GM18519 (cell line): ENCODE measurements around the gene RBM47.
"Not testable (repeated sequence)": the region's sequence is repeated elsewhere in the genome, so short reads cannot be mapped to it uniquely, and the experiment has no call there.

Experiments
- ATAC-seq: cut with Tn5 transposase; IDR thresholded peaks from one replicate; pipeline ENCODE4 v1.9.1; 2021; ENCODE audit warnings: mild to moderate bottlenecking, moderate library complexity; ENCODE audit not compliant: unreplicated experiment, low FRiP score

The RBM47 gene

DNA sequence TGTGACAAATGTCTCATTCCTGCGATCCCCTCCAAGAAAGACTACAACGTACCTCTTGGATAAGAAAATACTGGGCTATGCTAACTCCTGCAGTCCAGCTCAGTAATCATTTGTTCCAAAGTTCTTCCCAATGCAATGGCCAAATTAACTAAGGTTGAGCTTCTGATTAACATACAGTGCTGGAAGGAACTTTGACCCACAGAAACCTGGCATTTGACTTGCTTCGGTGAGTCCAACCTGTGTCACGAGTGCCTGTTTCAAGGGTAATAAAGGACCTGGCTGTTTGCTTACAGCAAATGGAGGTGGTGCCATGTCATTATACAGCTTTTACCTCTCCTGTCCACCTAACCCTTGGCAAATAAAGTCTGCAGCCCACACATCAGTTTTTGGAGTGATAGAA is 83.2 kb downstream of the RBM47 start:
- no peak for ATAC-seq

DNA sequence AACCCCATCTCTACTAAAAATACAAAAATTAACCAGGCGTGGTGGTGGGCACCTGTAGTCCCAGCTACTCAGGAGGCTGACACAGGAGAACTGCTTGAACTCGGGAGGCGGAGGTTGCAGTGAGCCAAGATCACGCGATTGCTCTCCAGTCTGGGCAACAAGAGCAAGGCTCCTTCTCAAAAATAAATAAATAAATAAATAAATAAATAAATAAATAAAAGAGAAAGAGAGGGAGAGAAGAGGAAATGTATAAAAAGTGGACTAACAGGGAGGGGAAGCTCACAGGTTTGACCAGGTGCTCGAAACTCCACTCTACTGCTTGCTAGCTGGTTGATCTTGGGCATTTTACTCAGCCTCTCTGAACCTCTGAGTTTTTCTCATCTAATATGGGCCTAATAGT is 84.2 kb downstream of the RBM47 start:
- ATAC-seq, result not testable (repeated sequence)

DNA sequence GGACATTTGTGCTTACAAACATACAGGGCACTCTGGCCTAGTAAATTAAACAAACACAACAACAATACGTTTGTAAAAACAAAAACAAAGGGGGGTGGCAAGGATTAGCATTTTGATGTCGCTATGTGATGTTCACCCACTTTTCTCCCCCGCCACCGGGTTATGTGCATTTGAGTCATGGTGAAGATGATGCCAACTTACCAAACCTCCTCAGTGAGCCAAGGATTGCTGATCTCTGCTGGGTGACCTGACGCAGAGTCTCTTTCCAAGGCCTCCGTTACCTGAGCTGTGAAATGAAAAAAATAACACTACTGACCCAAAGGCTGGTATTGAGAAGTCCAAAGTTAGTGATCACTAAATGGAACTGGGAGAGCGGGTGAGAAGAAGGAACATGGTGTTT is 85.4 kb downstream of the RBM47 start:
- no peak for ATAC-seq

DNA sequence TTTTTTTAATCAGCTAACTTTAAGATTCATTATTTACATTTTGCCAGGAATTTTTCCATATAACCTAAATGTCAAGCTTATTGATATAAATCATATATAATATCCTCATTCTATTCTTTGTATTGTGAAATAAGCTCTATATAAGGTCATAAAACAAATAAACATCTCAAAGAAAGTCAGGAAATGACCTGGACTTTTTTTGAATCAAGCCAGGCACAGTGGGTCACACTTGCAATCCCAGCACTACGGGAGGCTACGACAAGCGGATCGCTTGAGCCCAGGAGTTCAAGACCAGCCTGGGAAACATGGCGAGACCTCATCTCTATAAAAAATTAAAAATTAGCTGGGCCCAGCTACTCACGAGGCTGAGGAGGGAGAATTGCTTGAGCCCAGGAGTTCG is 88.9 kb downstream of the RBM47 start:
- ATAC-seq, result no peak

DNA sequence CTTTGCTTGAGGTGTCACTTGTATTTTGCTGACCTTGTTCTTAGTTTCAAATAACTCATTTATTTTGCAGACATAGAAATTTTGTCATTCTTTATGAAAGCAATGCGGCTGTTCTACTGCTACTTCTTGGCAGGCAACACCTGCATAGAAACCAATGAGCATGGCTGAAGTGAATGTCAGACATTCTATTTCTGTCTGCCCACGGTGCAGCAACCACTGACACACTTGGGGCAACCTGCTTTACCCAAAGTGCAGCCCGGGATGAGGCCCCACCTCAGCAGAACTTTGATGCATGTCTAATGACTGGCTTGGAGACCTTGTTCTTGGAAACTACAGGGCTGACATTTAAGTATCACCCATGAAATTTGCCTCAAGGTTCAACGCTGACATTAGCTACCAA is 93.6 kb downstream of the RBM47 start:
- ATAC-seq, result no peak

DNA sequence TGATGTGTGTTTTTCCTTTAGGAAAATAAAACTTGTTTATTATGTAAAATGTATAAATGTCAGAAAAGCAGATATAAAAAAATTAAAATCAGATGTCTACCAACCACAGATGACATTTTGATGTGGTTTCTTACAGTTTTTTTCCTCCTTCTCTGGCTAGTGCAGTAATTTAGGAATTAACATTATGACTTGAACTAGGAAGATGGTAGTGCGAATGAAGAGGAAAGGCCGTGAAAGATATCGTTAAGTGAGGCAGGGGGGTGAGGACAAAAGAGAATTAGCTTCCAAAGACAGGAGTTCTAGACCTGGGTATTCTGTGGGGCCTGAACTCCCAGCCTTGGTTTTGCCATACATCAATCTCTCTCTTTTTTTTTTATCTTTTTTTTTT is 98.0 kb downstream of the RBM47 start:
- ATAC-seq, result no peak

DNA sequence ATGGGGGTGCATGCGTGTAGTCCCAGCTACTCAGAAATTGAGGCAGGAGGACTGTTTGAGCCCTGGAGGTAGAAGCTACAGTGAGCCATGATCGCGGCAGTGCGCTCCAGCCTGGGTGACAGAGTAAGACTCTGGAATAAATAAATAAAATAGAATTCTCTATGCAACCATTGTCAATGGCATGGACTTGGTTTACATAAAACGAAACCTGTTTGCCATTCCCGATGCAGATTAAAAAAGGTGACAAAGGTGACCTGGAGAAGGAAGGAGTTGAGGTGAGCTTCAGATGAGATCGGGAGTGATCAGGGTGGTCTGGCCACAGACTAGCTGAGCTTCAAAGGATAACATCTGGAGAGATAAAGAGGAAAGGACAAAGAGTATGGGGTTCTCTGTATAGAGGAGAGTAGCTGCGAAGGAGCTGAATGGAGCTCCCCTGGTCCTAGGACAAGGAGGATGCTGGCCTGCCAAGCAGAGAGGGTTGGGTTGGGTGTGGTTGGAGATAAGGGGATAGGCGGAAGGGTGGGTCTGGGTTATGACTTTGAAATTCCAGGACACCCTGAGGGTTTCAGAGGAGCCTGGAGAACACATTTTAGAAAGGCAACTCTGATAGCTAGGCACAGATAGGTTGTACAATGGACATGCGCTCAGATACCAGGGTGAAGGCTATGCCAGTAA is 98.6 kb downstream of the RBM47 start:
- no peak for ATAC-seq

DNA sequence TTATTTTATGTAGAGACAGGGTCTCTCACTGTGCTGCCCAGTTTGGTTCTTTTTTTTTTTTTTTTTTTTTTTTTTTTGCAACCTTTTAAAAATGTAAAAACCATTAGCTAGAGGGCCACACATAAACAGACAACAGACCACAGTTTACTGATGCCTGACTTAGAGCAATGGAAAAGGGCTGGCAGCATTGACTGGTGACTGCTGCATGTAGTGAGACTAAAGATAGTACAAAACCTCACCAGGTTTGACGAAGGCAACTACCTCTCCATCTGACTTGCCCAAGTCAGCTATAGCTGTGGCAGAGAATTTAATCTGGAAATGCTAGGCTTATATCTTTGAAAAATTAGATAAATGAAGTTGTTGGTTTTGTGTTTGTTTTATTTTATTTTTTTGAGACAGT is 102.9 kb downstream of the RBM47 start:
- ATAC-seq, result no peak

DNA sequence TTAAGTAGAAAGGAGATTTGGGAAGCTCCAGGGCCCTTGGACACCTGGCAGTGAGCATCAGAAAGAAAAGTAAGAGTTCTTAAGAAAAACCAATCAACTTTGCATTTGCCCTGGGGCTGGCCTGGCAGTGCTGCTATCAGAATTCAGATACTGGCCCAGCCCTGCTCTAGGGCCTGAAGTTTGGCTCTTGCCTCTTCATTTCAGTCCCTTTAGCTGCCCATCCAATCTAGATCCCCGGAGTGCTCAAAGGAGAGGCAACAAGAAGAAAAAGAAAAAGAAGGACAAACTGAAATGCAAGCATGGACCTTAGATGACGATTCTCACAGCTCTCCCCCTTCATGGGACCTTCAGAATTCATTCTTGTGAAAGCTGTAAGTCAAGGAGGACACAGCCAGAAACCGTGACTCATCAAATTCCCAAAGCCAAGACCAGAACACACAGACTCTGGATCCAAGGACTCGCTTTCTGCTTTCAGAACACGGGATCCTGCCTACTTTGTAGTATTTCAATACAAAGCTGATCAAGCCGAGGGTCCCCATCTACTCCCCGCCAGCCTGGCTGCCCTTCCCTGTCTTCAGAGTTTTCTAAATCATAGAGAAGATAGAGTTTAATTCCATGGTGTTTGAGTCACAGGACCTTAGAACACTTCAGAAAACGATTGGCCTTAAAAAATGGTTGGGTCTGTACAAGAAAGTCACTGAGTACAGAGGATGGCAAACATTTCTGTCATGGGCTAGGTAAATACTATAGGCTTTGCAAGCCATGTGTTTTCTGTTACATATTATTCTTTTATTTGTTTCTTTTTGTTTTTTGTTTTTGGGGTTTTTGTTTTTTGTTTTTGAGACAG is 103.7 kb downstream of the RBM47 start:
- no peak for ATAC-seq

DNA sequence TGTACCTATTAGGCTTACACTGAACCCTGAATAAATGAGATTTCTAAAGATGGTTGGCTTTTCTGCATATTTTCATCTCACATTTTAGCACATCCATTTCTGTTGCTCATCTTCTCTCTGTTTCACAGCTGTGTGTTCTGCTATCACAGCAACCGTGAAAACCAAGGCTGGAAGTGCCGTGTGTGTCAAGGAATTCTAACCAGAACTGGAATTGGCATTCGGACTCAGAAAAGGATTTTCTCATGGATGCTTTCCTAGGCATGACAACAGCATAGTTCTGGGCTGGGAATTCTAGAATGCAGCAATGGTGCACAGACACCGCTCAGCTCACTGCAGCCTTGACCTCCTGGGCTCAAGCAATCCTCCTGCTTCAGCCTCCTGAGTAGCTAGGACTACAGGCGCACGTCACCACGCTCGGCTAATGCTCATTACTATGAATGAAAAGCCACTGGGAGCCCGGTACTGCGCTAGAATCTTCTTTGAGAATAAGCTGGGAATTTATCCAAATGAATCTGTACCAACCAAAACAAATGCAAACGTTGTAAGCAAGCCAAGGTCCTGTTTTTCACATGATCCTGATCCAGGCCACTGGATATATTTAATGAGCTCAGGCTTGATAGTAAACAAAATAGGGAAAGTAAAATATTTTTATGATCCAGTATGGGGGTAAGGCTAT is 105.2 kb downstream of the RBM47 start:
- no peak for ATAC-seq

DNA sequence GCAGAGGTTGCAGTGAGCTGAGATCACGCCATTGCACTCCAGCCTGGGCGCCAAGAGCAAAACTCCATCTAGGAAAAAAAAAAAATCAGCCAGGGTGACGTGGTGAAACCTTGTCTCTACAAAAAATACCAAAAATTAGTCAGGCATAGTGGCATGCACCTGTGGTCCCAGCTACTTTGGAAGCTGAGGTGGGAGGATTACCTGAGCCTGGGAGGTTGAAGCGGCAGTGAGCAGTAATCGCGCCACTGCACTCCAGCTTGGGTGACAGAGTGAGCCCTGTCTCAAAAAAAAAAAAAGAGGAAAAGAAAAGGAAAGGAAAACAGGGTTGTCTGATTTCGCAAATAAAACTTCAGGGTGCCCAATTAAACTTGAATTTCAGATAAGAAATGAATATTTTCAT is 106.1 kb downstream of the RBM47 start:
- ATAC-seq, result no peak

DNA sequence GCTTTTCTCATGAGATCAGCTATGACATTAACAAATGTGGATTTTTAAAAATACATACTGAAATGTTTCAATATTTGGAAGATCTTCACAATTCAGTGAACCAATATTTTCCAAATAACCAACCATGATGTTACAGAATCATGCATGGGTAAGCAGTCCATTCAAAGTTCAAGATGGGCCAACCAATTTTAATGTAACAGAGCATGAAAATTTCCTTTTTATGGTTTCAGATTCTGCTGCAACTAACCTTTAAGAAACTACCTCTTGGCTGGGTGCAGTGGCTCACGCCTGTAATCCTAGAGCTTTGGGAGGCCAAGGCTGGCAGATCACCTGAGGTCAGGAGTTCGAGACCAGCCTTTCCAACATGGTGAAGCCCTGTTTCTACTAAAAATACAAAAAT is 107.7 kb downstream of the RBM47 start:
- no peak for ATAC-seq

DNA sequence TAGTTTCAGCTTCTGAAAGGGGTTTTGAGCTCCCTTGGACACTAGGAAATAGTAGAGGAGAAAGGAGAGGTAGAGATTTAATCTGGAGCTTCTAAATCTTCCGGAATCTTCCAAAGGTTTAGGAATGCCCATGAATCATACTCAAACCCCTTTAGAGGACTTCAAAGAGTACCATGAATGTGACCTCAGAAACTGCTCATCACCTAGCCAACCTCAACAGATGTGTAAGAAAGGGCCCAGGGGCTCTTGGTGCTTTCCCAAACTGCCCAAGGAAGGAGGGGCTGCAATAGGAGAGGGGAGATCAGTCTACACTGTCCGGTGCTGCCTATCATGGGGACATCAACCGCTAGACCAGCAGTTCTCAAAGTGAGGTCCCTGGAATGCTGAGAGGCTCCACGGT is 109.1 kb downstream of the RBM47 start:
- no peak for ATAC-seq

DNA sequence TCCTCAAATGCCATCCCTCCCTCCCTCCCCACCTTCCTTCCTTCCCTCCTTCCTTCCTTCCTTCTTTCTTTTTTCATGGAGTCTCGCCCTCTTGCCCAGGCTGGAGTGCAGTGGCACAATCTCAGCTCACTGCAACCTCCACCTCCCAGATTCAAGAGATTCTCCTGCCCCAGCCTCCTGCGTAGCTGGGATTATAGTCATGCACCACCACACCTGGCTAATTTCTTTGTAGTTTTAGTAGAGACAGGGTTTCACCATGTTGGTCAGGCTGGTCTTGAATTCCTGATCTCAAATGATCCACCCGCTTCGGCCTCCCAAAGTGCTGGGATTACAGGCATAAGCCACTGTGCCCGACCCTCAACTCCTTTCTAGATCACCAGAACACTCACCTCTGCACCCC is 112.6 kb downstream of the RBM47 start:
- ATAC-seq, result not testable (repeated sequence)

DNA sequence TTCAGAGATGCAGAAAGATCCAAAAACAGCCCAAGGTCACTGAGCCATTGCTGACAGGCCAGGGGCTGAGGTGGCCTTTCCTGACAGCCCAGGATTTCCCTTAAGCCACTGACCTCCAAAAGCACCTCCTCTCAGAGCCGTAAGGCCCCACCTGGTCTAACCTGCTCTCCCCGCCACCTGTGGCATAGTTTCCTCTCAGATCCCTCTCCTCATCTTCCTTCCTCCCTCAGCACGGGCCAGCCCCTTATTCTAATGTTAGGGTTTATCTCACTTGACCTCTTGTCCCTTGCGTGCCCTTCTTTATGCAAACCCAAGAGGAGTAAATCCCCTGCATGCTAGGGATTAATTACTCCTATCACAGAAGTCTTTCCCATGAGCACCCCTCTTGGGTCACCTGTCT is 113.0 kb downstream of the RBM47 start:
- ATAC-seq, result no peak

DNA sequence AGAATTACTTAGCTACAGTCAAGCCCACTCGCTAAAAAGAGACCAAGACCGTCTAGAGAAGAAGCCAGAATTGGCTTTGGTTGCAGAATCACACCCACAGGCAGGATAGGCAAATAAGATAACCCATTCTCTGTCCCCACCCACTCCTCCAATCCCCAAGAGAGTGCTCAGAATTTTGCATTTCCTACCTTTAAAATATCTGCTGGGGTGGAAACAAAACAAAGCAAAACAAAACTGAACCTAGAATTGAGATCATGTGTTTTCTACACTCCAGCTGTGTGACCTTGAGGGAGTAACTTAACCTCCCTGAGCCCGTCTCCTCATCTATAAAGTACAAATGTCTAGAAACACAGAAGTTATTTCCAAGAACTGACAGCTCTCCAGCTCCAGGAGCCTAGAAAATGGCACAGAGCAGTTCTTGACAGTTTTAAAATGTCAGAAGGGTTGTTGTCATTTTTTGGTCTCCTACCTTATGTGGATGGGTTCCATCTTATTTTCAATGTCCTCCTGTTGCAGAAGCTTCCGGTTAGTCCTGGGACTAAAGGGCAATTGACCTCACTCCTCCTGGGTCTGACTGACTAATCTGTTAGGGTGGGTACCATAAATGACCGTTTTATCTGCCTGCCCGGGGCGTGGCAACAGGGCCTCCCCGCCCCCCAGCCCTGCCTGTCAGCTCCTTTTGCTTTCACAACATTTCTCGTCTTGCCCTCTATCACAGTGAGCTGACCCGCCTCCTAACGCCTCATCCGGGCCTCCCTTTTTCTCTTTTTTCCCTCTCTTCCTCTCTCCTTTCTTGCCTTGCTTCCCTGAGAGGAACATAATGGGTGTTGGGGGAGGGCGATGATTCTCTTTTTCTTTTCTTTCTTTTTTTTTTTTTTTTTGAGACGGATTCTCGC is 114.0 kb downstream of the RBM47 start:
- peak; percentile 89 for ATAC-seq

DNA sequence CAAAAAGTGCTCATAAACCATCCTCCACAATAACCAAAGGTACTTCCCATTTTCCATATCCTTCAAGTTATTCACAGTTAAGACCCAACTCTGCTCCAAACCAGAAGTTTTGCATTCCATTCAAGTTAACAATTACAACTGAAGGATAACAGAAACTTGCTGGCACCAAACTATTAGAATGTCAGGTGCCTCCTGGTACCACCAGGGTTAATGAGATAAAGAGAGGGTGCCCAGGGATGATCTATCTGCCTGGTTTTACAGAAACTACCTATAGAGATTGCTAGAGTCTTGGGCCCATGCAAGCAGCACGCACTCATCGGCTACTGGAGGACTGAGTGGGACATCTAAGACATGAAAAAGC is 114.6 kb downstream of the RBM47 start:
- no peak for ATAC-seq

DNA sequence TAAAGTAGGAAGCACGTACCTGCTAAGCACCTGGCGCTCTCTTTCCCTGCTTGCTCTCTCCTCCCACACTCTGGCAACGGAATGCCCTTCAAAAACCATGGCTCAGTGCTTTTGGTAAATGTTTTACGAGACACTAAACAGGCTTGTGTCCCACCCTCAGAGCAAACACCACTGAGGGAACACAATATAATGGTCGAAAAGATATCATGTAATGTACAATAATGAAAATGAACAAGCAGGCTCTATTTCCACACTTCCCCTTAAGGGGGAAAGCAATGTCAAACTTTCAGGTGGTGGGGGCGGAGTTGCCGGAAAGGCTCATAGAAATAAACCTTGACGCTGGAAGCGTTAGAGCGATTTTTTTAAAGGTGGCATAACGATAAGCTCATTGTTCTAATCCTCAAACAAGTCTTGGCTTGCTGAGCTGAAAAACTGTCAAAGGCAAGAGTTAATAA is 115.1 kb downstream of the RBM47 start:
- no peak for ATAC-seq

DNA sequence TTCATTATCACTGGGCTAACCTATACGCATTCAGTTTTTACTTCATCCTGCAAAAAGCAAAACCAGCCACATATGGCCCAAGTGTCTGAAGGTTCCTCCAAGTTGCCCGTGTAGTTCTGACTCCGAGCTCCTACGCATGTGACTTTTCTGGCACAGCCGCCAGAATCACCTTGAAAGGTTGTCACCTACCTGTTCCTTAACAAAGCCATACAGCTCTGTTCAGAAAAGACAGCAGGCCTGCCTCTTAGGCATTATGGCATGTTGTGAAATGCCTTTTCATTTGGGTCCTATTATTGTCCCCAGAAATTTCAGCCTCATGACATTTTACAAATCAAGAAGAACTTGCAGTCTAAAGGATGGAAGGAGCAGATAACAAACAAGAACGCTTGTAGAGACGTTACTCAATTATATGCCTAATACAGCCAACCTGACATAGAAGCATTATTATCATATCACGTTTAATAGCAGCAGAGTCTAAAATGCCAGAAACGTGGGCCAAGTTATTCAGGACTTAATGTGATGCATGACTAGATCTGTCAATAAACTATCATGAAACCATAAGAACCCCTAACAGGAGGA is 118.5 kb downstream of the RBM47 start:
- ATAC-seq, result no peak

DNA sequence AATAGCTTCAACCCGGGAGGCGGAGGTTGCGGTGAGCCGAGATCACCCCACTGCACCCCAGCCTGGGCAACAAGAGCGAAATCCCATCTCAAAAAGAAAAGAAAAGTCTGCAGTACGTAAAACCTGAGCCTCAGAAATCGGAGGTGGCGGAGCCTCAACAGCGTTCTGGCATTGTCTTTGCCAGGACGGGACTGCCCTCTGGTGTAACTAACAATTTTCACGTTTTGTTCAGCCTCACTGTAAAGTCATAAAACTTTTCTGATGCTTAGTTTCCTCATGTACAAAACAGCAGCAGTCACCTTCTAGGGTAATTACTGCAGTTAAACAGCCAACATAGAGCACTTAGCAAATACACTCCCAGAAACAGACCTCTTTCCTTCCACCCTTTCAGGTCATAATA is 121.7 kb downstream of the RBM47 start:
- no peak for ATAC-seq
